Measurements from ENCODE around the gene RUBCN. TPM values are rescaled to one million over a fixed set of nuclear protein-coding genes. Genes with fewer than 3 reads are reported as not detected.

Gene RUBCN
- 10 to 100 TPM; 36.0 to 36.3 TPM for total RNA-seq

GRCh38 chr3:197736491-197737318, at the start of gene RUBCN:
RUBCN (minus strand) TSS chr3:197736904; CDS start chr3:197736719, 185 bp downstream.

GRCh38 chr3:197749601-197750395, 13.1 kb upstream of the RUBCN start, which contains the start of gene FYTTD1:
FYTTD1 (plus strand) TSS chr3:197749883; CDS start chr3:197749972, 89 bp downstream.

Other genes with a start within 250 kb of the RUBCN start
- gene BDH1, start 180.9 kb downstream of the RUBCN start, total RNA-seq, result 100 to 1,000 TPM; 114 to 115 TPM
- gene FYTTD1, start 13.0 kb upstream of the RUBCN start, total RNA-seq, result 10 to 100 TPM; 43.3 to 52.0 TPM
- 10 to 100 TPM; 46.0 to 57.6 TPM for gene LRCH3, start 54.4 kb upstream of the RUBCN start, total RNA-seq
- gene RPL35A, start 213.3 kb upstream of the RUBCN start, total RNA-seq, result 1,000 to 10,000 TPM; 1,394 to 1,419 TPM
- gene LMLN, start 223.3 kb upstream of the RUBCN start, total RNA-seq, result 1 to 10 TPM; 3.7 to 4.4 TPM

Measured in activated naive CD4-positive, alpha-beta T cell treated with anti-CD3 and anti-CD28 coated beads, Interleukin-2, amount 10 ng/mL, durations not matched to agents 5 hours and 36 hours (primary cell).